ENCODE measurements around the gene GRB10.

The GRB10 gene

DNA sequence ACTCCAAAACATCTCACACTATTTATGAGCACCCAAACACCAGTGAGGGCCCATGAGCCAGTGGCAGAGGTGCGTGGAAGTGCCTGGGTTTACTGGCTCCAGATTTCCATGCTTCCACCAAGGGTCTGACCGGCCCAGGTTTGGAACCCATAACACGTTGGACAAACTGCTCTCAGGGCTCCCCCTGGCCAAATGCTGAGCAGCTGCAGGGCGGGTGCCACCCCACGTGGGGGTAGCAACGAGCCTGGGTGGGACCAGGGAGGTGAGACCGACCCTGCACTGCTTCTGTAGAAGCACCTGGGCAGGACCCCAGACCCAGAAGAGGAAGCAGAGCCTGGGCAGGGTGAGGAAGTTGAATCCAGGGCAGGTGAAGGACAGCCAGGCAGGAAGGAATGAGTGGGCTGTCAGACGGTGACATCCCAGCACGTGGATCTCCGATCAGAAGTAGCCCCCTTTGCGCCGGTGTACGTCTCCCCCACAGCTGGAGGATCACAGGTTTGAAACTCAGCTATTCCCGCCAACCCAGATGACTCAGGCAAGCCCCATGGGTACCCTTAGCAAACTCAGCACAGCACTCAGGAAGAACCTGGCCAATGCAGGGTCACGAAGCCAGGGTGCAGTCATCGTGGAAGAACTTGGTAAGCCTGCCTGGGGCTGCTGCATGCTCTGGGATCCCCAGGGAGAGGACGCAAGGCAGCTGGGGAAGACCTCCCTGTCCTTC is 117.1 kb downstream of the GRB10 start:
- DNase-seq, result no peak

- DNase-seq, result no peak
Observed at GRCh38 chr7:50664937-50665336, 117.8 kb downstream of the GRB10 start.

- no peak for DNase-seq
Observed at GRCh38 chr7:50664461-50664922, 118.2 kb downstream of the GRB10 start.

- DNase-seq, result no peak
Observed at GRCh38 chr7:50663396-50664102, 119.1 kb downstream of the GRB10 start.

DNA sequence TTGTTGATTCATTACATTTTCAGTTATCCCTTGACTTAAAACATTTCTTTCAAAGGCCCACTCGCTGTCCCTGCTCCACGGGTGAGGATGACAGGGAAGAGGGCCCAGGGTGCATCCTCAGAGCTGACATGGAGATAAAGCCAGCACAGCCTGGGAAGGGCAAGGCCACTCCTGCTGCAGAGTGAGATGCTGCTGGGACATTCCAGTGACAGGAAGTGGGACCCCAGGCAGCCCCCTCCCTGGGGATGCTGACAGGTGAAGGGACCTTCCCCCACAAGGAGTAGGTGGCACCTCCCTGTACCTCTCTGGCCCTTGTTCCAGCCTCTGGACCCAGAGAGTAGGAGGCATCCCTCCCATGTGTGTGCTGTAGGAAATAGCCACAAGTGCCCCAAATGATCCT is 119.7 kb downstream of the GRB10 start:
- DNase-seq, result no peak

DNA sequence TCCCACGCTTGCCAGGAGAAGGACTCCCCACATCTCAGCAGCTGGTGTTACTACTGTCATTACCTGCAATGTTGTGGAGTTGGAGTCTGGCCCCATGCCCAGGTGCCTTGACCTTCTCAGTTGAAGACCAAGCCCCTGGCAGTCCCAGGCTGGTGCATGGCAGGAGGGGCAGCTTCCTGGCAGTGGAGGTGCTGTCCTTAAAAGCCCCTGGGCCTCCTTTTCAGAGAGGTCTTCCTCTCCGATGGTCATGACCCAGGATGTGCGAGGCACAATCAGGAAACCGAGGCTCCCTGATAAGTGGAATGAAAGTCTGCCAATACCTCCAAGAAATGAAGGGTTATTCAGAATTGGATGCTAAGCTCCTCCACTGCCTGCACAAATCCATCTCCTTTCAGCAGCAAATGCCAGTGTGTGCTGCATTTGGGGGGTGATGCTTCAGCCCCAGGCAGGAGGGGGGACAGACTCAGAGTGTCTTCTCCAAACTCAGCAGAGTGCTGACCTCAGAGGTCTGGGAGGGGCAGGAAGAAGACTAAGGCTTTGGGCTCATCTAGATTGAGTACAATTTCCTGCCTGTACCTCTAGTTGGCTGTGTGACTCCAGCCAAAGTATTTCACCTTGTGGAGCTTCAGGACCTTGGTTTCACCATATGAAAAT is 120.5 kb downstream of the GRB10 start:
- DNase-seq, result no peak

DNA sequence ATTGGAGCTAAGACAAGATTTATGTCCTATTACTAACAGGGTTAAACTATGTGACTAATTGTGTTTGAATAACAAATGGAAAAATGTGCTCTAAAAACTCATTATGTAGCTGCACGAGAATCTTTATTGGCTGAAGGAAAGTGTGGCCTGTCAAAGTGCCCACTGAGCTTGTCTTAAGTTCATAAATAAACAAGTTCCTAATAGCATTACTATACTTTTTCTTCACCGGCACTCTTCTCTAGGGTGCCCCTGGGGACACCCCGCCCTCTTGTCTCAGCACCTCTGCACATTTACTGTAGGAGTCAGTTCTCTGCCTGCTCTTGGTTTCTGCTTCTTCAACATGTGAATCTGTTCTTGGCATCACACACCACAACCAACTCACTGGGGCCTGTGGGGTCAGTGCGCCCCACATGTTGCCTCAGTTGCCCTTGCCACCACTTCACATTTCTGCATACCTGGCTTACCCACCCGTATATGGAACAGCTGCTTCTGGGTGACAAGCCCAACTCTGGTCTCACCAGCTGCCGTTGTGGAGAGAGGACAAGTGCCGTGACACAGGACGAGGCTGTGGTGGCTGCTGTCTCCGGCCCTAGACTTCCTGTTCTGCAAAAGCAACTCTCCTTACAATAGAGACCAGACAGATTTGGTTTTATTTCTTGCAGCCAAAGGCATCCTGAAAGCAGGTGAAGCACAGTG is 121.2 kb downstream of the GRB10 start:
- DNase-seq, result no peak

DNA sequence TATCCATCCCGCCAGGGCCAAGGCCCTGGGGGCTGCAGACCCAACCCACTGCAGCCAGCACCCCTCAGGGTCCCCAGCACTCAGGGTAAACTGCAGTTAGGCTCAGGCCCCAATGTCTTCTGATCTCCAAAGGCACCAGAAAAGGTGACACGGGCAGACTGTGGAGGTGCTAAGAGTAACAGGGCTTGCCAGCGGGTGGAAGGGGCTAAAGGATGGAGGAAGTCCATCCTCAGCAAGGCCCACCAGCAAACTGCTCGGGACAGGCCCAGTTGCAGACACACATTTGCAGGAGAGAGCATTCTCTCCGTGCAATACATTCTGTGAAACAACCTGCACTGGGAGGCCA is 121.9 kb downstream of the GRB10 start:
- DNase-seq, result no peak

DNA sequence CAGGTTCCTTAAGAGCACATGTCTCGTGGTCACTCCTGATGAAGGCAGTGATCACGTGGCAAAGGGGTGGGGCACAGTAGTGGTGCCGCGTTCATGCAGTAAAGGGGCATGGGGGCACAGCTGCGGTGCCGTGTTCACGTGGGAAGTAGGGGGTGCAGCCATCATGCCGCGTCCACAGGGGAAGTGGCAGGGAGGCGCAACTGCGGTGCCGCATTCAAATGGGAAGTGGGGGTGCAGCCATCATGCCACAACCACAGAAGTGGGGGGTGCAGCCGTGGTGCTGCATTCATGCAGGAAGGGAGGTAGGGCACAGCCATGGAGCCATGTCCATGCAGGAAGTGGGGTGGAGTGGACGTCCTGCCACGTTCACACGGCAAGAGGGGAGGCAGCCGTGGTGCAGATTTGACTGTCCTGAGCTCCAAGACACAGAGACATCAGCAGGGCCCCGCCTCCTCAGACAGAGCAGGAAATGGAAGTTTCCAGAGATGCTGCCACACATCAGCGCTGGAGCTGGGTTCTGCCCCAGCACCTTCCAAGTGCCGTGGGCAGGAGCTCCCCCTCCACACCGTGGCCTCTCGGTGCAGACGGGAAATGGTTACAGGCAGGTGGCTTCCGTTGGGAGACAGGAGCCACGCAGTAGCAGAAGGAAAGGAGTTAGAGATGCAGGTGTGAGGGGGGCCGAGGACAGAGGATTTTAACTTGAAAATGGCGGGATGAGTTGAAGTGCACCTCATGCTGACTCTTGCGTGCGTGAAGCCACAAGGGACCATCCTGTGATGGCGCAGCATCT is 122.5 kb downstream of the GRB10 start:
- no peak for DNase-seq

- no peak for DNase-seq
Observed at GRCh38 chr7:50659329-50659965, 123.2 kb downstream of the GRB10 start.

- no peak for DNase-seq
Observed at GRCh38 chr7:50658696-50659095, 124.0 kb downstream of the GRB10 start.

GRCh38 chr7:50657912-50658311 is 124.8 kb downstream of the GRB10 start:
- DNase-seq, result no peak

DNA sequence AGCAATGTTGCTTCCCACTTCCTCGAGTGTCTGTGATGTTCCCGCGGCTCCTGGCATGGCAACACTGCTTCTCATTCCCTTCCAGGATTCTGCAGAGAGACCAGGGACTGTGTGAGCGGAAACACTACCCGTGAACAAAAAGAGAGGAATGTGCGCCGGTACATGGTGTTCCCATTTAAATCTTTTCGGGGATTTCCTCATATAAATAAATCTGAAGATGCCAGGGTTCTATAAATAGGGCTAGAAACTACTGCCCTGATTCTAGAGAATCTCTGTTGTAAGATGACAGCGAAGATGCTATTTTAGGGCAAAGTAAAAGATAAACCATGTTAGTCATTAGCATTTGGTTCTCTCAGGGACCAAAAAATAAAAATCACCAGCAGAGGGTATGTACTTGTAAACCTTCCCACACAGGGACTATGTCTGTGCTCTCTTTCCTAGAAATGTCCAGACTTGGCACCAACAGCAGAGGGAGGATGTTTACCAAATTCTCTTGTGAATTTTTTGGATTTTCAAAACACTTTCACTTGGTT is 125.3 kb downstream of the GRB10 start:
- no peak for DNase-seq

DNA sequence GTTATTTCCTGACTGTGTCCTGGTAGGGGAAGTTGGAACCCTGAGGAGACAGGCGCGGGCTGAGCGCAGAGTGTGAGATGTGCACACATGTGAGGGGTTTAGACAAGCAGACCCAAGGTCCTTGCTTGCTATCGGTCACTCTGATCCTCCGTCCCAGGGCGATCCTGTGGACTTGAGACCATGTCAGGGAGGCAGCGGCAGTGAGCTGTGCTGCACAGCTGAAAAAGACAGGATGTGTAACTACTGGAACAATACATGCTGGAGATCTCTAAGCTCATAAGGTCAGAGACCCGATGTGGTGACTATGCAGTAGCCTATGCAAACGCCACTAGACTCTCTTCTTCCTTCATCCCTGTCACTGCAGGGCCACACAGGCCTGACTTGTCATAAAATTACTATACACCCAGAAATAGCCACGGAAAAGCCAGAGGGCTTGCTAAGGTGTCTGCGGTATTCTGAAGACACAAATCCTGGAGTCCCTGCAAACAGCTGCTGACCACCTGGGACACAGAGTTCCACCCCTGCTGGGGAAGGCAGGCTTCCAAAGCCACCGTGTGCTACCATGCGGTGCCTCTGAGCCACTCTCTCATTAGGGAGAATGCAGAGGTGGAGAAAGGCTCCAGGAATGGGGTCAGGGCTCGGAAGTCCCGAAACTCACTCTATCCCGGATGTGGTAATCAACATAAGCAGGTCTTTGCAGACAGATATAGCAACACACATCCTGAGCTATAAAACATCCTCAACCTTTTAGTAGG is 126.4 kb downstream of the GRB10 start:
- no peak for DNase-seq

GRCh38 chr7:50655490-50655889 is 127.2 kb downstream of the GRB10 start:
- DNase-seq, result no peak

GRCh38 chr7:50655020-50655419 is 127.7 kb downstream of the GRB10 start:
- no peak for DNase-seq

DNA sequence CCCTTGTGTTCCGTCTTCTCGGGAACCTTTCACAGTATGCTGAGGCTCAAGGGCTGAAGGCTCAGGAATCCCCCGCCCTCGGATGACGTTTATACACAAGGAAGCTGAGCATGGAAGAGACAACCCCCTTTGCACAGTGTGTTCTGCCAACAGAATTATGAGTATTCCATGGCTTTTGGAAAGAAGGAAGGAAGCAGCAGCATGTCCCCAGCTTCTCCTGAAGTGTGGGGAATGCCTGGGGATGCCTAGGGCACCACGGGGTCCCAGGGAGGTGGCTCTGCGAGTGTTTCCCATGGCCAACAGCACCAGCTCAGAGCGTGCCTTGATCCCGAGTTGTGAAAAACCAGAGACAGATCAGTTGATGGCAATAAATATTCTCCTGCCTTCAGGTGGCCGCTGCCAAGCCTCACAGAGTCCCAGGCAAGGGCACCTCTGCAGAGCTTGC is 128.7 kb downstream of the GRB10 start:
- no peak for DNase-seq

DNA sequence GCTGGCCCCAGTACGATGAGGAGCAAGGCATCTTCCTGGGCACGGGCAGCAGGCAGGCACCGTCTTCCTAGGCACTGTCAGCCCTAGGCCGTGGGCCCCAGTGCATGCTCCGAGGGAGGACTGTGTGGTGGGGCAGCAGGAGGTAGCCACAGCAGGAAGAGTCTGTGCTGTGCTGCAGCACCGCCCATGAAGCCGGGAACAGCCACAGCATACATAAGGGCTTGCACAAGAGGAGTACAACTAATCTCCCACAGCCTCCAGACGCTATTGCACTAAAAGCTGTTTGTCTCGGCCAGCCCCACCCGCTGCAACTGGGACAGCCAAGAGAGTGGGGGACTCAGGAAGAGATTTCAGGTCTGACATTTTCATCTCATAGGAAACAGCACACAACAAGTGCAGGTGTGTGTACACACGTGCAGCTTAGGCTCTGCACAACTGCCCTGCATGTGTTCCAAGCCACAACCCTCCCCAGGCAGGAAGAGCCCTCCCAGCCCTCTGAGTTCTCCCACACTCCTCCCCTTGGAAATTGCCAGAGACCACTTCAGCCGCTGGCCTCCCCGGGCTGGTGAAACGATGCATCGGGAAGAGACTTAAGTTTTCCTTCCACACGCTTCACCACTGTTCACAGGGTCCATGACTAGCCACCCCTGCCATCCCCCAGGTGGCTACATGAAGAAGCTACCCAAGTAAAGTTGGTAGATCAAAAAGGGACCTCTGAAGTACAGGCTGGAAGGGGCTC is 129.4 kb downstream of the GRB10 start:
- no peak for DNase-seq

- DNase-seq, result no peak
Observed at GRCh38 chr7:50652400-50653125, 130.1 kb downstream of the GRB10 start.

Data from NCI-H187 (cell line).